Islet of Langerhans (tissue), 1 donor: ENCODE data around the gene FDPS.

Experiments
- FAIRE-seq: peaks from one replicate; lab custom pipeline; 2011; peaks lifted over from hg19 to GRCh38; lab: Jason Lieb, UNC

FDPS gene

DNA sequence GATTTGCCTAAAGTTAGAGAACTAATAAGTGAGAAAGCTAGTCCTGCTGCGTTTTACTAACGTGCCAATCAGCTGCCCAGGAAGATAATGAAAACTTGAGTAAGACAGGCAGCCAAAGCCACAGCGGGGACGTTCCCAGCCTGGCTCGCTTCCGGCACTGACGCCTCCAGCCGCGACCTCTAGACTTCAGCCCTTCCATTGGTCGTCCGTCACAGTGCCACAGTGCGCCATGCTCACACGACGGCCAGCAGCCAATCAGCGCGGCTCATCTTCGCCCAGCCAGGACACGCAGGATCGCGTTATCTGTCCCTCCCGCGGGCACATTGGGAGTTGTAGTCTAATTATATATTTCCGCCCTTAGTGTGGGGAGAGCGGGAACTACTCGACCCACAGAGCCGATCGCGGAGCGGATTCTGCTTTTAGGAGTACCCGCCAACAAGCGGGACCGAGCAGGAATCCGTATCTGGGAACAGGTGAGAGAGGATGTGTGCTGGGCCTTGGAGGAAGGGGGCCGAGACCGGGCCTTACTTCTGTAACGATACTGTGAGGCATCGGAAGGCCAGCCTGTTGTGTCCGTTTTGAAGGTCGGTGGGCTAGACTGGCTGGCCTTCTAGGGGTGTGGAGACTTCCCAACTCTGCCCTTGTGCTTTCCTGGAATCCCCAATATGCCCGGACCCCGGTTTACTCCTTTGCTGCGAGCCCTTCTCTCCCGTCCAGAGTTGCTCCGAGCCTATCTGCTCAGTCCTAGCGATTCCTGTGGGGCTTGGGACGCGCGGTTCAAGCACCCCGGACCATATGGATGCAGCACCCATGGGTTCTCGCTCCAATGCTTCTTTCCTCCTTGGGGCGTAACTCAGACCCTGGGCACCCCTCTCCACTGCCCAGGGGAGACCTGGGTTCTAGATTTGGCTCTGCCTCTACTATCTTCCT, at the start of gene FDPS:
Gene FDPS, plus strand, starts transcription at position 374 of the 930 bp plus-strand sequence. CDS start 924 bp downstream, outside the sequence.
- no peak for FAIRE-seq

DNA sequence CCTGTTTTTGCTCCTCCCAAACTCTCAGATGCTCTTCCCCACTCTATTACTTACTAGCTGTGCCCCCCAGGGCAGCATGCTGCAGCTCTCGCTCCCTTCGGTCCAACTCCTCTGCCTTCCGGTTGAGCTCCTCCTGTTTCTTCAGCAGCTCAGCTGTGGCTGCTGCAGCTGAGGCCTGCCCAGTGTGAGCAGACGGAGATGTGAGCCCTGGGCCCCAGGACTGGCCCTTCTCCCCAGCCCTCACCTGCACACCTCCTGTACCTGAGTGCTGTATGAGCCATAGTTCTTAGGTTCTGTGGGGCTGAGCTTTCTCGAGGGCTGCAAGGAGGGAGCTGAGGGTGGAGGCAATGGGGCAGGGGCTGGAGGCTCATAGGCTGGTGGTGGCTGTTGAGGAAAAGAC, 48.4 kb upstream of the FDPS start:
- FAIRE-seq: no peak

DNA sequence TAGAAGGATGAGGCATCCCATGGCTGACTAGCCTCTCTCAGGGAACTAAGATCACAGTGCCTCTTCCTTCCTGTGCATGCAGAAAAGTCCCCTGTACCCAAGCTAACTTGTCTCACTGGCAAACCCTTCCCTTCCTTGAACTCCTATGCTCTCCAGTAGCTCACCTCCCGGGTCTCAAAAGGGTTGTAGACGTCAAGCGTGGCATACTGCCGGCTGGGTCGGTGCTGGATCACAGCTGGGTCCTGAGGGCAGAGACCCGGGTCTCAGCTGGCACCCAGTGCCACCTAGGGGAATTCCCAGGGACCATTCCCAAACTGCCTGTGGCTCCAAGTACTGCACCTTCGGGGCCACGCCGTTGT, 47.2 kb upstream of the FDPS start:
- FAIRE-seq: no peak

DNA sequence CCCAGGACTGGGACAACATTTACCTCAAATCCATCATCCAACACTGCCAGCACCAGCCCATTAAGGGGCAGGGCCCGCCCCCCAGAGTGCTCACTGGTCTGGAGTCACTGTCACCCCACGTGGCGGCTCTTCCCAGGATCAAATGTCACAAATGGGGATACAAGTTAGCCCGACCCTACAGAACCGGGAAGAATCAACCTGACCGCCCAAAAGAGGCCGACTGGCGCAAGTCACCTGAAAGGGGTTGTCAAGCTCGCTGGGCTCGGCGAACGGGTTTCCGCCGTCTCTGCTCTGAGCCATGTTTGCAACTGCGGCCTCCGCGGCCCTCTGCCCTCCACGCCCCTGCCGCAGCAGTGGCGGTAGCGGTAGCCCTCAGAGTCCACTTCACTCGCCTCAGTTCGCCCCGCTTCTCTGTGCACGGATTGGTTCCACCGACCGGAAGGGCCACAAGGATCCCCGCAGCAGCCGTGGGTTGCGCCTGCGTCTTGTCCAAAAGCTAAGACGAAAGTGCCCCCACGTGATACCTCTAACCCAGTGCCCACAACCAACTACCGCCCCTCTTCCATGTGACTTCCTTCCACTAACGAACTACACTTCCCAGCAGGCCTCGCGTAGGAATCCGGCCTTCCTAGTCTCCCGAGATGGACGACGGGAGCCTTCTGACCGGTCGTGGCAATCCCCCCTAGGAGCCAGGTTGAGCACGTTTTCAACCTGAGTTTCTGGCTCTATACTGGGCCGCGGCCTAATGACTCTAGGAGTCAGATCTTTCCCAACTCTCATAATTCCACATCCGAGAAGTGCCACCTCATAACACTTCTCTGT, 46.6 kb upstream of the FDPS start, which contains the start of gene SCAMP3:
Gene SCAMP3, minus strand, starts transcription at position 509 of the 822 bp plus-strand sequence. Its CDS starts 209 bp downstream, at position 300.
- peak; percentile 13 for FAIRE-seq

DNA sequence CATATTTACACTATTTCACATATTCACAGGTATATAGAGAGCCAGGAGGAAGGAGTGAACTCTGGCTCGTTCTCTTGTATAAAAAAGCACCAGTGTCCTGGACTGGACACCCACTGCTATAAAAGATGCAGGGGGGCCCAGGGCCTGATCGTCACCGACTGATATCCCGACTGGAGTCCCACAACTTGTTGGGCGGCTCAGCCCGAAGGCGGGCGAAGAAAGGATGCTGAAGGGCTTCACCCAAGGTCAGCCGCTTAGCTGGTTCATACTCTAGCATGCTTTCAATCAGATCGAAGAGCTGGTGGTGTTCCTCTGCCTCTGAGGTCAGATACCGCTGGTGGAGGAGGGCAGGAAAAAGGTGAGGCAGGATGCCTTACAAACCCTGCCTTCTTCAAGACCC, 45.6 kb upstream of the FDPS start:
- FAIRE-seq: no peak

DNA sequence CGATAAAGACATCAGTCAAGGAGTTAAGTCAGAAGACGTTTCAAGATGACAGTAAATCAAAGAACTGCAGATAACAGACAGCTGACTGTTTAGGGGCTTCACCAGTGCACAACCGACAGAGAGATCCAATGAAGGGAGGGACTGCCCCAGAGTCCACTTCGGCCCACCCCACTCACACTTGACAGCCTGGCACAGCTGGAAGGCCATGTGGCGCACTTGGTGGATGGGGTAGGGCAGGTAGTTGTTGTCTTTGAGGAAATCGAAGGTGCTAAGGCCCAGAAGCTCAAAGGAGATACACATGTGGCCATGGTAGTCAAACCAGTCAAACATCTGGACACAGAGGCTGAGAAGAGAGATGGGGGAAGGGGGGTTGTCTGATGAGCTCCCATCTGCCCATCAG, 42.1 kb upstream of the FDPS start:
- FAIRE-seq: no peak

DNA sequence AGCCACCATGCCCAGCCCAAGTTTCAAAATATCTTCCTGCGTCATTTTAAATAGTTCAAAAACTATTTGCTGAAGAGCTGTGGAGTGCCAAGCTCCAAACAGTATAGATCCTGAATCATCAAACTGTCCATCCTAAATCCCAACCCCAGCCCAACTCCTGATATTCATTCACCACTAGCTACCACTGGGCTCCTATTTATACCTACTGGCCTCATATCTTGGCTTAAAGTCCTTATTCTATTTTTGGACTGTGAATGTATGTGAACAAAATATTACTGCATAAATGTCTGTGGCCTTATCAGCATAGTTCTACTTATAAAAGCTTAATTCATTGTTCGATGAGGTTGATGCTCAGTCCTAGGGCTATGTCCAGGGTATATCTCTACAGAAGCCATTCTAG, 41.3 kb upstream of the FDPS start:
- FAIRE-seq: no peak

DNA sequence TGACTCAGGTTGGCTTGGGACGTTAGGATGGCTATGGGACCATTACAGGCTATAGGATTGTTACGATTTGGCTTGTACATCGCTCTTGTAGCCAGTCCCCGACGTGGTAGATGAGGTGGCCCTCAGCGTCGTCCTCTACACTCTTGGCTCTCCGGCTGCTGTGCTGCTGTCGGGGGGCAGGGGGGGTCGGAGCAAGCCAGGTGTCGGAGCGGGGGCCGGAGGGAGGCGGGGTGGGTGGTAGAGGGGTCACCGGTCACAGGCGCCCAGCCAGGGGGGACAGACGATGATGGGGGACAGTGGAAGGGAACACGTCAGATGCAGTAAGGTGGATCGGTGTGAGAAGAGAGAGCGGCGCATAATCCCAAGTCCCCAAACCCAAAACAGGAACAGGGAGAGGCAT, 40.0 kb upstream of the FDPS start:
- FAIRE-seq: no peak

DNA sequence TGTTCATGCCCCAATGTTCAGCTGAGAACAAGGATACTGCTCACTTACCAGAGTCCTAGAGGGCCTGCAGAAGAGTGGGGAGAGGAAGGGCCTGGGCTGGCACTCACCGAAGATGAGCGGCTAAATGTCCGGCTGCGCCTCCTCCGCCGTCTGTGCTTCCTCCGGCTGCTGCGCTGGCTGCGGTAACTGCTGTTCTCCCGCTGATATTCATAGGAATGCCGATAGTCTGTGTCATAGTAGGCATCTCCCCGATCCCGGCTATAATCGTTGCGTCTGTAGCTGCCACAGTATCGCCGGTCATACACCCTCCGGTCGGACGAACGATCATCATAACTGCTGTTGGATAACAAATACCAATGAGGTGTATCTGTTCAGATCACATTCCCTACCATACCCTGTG, 39.3 kb upstream of the FDPS start:
- no peak for FAIRE-seq

DNA sequence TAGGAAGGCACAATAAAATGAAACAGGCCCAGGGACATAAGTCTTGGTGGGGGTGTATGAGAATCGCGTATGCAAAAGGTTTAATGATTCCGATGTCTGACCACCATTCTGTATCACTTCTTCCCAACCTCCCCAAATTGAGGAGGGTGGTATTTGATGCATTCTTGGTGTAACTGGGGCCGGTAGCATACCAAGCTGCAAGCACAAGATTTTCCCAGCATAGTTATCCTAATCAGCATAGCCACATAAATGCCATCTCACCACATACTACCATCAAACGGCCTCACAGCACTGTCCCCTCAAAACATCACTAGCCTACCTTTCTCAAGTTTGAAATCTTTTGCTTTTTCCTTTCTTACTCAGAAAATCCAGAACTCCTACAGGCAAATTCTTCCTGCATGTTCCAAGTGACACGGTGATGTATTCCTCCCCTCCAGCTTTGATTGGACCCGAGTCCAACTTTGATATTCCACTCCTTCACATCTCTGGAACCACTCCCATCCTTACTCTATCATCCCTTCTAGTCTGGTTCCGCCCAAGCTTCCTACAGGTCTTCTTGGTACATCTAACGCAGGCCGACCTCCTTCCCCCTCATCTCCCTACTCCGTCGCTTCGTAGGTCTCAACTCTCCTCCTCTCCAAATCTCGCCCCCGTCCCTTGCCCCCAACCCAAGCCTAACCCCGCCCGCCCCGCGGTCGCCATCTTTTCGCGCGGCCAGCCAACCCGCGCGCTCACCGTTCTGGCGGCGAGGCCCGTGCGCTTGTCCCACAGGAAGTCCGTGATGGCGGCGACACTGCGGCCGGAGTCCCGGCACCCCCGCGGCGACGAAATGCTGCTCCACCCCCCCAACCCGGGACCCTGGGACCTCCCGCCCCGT, 36.0 kb upstream of the FDPS start:
- FAIRE-seq: no peak

DNA sequence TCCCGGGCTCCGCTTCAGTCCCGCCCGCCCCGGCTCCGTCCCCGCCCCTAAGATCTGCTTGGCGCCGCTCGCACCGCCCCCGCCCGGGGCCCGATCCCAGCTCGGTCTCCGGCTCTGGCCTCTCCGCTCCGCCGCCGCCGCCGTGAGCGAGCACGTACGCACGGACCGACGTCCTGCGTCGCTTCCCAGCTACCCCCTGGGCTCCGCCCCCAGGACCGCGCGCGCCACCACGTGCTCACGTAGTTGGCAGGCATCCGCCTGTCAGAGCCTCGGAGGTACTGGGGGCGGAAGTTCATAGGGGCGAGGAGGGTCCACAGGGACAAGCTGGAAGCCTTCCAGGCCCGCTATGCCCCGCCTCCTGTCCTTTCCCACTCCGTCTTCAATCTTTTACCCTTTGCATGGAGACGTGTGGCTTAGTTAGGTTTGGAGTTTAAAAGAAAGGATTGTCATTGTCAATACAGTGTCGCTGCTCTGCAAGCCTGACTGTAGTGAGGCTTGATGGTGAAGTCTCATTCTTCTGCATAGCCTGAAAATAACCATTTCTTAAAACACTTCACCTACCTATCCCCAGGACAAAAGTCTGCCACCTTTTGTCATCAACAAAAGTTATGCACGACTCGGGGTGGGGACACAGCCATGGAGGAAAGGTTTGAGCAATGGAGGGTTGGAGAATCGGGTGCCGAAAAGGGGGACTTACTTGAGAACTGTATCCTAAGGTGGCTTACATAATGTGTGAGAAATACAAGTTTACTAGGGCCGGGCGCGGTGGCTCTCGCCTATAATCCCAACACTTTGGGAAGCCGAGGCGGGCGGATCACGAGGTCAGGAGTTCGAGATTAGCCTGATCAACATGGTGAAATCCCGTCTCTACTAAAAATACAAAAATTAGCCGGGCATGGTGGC, 35.1 kb upstream of the FDPS start, which contains the start of gene CLK2:
Gene CLK2, minus strand, starts transcription at position 162 of the 903 bp plus-strand sequence. CDS start 2,527 bp downstream, outside the sequence.
- no peak for FAIRE-seq

DNA sequence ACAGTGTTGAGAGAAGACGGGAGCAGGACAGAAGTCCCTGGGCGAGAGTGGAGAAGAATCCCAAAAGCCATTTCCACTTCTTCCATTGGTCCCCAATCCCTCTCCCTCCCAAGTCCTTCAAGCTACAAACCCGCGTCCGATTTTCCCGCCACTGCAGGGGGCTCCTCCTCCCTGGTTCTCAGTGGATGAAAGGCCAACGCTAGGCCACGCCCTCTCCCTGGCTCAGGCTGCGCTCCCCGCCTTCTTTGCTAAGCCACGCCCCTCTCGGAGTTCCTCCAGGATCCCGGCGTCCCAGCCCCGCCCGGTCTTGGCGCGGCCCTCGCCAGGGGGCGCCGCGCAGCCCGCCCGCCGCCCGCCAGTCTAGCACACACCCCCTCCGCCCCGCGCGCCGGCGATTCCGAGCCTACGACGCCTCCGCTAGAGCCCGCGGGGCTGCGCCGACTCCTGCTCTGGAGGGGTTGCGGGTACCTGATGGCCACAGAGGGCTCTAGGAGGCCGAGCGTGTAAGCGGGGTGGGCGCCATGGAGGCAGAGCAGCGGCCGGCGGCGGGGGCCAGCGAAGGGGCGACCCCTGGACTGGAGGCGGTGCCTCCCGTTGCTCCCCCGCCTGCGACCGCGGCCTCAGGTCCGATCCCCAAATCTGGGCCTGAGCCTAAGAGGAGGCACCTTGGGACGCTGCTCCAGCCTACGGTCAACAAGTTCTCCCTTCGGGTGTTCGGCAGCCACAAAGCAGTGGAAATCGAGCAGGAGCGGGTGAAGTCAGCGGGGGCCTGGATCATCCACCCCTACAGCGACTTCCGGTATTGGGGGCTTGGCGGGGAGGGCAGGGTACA, 31.4 kb upstream of the FDPS start, which contains the start of gene HCN3:
Gene HCN3, plus strand, starts transcription at position 394 of the 832 bp plus-strand sequence. Its CDS starts 128 bp downstream, at position 522.
- no peak for FAIRE-seq

DNA sequence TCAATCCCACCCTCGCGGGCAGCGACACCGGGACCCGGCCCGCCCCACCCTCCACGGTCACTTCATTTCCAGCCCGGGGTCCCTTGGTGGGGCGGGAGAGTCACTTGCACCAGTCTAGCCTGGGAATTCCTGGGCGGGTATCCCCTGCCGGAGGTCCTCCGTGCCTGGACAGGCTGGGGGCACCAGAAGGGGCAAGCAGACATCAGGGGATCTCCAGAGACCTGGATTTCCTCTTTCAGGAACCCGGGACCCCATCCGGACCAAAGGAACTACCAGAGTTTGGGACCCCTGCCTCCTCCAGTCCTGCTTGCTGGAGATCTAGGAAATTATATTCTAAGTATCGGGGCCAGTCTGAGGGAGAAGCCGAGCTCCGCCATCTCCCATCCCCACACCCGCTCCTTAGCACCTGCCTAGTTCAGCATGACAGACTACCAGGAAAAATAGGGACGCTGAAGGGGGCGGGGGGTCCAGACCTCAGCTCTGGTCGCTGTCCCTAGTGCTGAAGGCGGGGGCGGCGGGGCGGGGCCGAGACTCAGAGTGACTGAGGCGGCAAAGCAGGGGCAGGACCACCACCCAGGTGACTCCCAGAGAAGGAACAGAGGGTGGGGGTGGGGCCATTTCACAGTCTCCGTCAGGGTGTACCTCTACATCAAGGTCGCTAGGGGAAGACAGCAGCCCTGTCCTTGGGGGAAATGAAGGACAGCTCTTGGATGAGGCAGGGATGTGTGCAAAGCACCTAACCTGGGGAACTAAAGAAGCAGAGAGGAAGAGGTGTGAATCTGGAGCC, 30.6 kb upstream of the FDPS start:
- no peak for FAIRE-seq

DNA sequence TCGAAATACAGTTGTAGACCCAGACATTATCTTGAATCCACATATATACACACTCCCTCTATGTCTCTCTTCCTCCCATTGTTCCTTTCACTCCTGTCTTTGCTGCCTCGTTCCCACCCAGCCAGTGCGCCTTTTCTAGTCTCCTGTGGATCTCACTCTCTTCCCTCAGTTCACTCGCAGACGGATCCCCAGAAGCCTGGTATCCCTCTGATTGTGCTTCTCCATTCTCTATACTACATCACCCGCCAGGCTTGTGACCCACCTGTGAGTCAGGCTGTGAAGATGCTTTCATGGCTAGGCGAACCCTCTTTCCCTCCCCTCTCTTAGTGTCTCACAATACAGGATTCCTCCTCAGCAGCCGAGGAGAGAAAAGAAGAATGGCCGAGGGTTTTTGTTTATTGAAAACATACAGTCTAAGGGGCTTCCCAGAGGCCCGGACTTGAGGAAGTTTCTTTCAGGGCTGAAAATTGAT, 29.9 kb upstream of the FDPS start:
- FAIRE-seq: no peak

DNA sequence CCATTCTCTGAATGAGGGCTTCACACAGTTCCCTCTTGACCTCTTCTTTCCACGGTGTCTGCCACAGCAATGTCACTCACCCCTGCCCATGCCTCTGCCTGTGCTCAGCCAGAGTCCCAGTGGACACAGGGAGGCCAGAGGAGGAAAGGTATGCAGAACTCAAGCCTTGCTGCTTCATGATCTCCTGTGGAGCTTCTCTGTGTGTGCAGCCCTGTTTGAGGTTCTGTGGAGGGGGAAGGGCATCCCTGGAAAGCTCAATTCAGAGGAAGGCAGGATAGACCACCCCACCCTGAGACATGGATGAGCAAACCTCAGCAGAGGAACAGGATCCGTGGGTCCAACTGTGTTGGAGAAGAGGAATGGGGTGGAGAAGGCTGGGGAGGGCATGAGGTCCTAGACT, 29.4 kb upstream of the FDPS start:
- FAIRE-seq: no peak

DNA sequence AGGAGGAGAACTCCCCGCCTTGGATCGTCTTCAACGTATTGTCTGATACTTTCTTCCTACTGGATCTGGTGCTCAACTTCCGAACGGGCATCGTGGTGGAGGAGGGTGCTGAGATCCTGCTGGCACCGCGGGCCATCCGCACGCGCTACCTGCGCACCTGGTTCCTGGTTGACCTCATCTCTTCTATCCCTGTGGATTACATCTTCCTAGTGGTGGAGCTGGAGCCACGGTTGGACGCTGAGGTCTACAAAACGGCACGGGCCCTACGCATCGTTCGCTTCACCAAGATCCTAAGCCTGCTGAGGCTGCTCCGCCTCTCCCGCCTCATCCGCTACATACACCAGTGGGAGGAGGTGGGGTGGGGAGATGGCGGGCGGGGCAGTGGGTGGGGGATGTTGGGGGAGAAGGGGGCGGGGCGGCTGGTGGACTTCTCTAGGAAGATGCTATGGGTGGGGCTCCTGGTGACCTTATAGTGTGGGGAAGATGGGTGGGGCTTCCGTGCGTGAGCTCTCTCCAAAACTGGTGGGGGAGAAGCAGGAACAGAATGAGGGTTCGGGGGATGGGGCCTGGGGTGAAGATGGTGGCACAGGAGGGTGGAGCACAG, 26.1 kb upstream of the FDPS start:
- no peak for FAIRE-seq

DNA sequence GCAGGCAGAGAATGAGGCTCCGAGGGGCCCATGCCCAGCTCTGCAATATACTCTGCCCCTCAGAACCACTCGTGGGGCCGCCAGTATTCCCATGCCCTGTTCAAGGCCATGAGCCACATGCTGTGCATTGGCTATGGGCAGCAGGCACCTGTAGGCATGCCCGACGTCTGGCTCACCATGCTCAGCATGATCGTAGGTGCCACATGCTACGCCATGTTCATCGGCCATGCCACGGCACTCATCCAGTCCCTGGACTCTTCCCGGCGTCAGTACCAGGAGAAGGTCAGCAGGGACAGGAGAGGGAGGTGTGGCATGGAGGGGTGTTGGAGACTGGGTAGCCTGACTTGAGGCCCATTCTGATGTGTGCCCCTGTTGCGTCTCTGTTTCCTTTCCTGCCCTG, 24.2 kb upstream of the FDPS start:
- no peak for FAIRE-seq

DNA sequence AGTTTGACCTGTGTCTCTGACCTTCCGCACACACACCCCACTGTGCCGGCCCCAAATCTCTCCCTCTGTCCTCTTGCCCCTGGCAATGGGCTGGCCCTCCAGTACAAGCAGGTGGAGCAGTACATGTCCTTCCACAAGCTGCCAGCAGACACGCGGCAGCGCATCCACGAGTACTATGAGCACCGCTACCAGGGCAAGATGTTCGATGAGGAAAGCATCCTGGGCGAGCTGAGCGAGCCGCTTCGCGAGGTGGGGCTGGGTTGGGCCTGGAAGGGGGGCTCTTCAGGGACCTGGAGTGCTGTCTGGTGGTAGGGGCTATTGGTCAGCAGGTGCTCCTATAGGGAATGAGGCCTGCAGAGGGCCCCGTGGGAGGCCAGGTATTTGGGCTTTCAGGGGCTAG, 23.6 kb upstream of the FDPS start:
- no peak for FAIRE-seq

DNA sequence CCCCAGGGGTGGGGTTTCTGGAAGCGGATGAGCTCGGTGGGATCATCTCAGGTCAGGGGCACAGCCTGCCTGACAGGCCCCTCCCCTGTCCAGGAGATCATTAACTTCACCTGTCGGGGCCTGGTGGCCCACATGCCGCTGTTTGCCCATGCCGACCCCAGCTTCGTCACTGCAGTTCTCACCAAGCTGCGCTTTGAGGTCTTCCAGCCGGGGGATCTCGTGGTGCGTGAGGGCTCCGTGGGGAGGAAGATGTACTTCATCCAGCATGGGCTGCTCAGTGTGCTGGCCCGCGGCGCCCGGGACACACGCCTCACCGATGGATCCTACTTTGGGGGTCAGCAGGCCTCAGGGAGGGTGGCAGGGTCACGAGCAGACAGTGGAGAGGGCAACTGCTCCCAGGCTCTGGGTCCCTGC, 23.0 kb upstream of the FDPS start:
- FAIRE-seq: no peak
